IMR-90 (cell line): ENCODE data around the gene NT5M. TPM values are rescaled to one million over a fixed set of nuclear protein-coding genes. Genes with fewer than 3 reads are reported as not detected.

ENCODE experiments used
- ATAC-seq: fragments of 200-7000 bp; cut with Tn5 transposase; 2 replicates; pipeline ENCODE4 v1.9.1; 2020; ENCODE audit warnings: low read depth, mild to moderate bottlenecking, moderate library complexity
- BruUV-seq: library from RNA; stranded (reverse); fragments of 400-500 nt; replicated peaks from 2 replicates; lab custom pipeline; 2021; lab: Mats Ljungman, UMichigan
- CTCF ChIA-PET: fragments of 300-600 bp; formaldehyde crosslinking; extraction: SDS; loops from one replicate; lab custom pipeline; 2021; ENCODE audit warnings: antibody characterized with exemption; lab: Yijun Ruan, JAX
- POLR2A ChIA-PET: fragments of 300-600 bp; sonication (Branson Sonifier 250); formaldehyde crosslinking; loops from one replicate; lab custom pipeline; 2022; ENCODE audit warnings: antibody characterized with exemption; ENCODE audit not compliant: unreplicated experiment; lab: Charles Lee
- DNase-seq: peaks from one replicate; pipeline ENCODE4 v3.0.0; 2013
- H2AFZ ChIP-seq: replicated peaks from 2 replicates; pipeline ENCODE3; 2013; ENCODE audit warnings: low read length, mild to moderate bottlenecking; ENCODE audit not compliant: poor library complexity
- H2AK5ac ChIP-seq: 2 replicates; pipeline ENCODE4 v1.6.1; 2013; ENCODE audit warnings: low read depth, low read length, inconsistent platforms
- H2AK9ac ChIP-seq: replicated peaks from 2 replicates; pipeline ENCODE3; 2013; ENCODE audit warnings: mild to moderate bottlenecking, low read depth, low read length, moderate library complexity; ENCODE audit not compliant: poor library complexity
- H2BK120ac ChIP-seq: 2 replicates; pipeline ENCODE4 v1.6.1; 2013; ENCODE audit warnings: low read depth, low read length, inconsistent platforms
- H2BK15ac ChIP-seq: 3 replicates; pipeline ENCODE4 v1.6.1; 2013; ENCODE audit warnings: low read depth, low read length, inconsistent platforms
- H2BK20ac ChIP-seq: 2 replicates; pipeline ENCODE4 v1.6.1; 2013; ENCODE audit warnings: low read depth, mild to moderate bottlenecking, inconsistent platforms, low read length, moderate library complexity
- H2BK5ac ChIP-seq: 2 replicates; pipeline ENCODE4 v1.6.1; 2013; ENCODE audit warnings: mild to moderate bottlenecking, low read depth, low read length, inconsistent platforms; ENCODE audit not compliant: poor library complexity, severe bottlenecking
- H3K14ac ChIP-seq: replicated peaks from 2 replicates; pipeline ENCODE4 v1.6.1; 2013; ENCODE audit warnings: low read depth, low read length, inconsistent platforms
- H3K18ac ChIP-seq: 2 replicates; pipeline ENCODE4 v1.6.1; 2013; ENCODE audit warnings: low read depth, low read length, control low read depth
- H3K23ac ChIP-seq: 2 replicates; pipeline ENCODE4 v1.6.1; 2013; ENCODE audit warnings: low read depth, low read length, inconsistent platforms
- H3K27ac ChIP-seq: 2 replicates; pipeline ENCODE4 v1.5.1; 2013; ENCODE audit warnings: mild to moderate bottlenecking, control low read depth, low read length; ENCODE audit not compliant: insufficient read depth
- H3K27me3 ChIP-seq: 2 replicates; pipeline ENCODE4 v1.6.1; 2013; ENCODE audit warnings: low read length; ENCODE audit not compliant: control insufficient read depth, insufficient read depth
- H3K36me3 ChIP-seq: 2 replicates; pipeline ENCODE4 v1.6.1; 2013; ENCODE audit warnings: low read length, mixed read lengths; ENCODE audit not compliant: control insufficient read depth, insufficient read depth
- H3K4ac ChIP-seq: 2 replicates; pipeline ENCODE4 v1.6.1; 2013; ENCODE audit warnings: low read depth, low read length, inconsistent platforms
- H3K4me1 ChIP-seq: 2 replicates; pipeline ENCODE4 v1.6.1; 2013; ENCODE audit warnings: low read length, mixed read lengths; ENCODE audit not compliant: control insufficient read depth, insufficient read depth
- H3K4me2 ChIP-seq: 2 replicates; pipeline ENCODE4 v1.6.1; 2013; ENCODE audit warnings: low read depth, mild to moderate bottlenecking, control low read depth, low read length, moderate library complexity
- H3K4me3 ChIP-seq: 2 replicates; pipeline ENCODE4 v1.5.1; 2013; ENCODE audit warnings: low read depth, mild to moderate bottlenecking, control low read depth, low read length, moderate library complexity; ENCODE audit not compliant: insufficient read depth
- H3K56ac ChIP-seq: 2 replicates; pipeline ENCODE4 v1.6.1; 2013; ENCODE audit warnings: low read length, inconsistent platforms; ENCODE audit not compliant: insufficient read depth; ENCODE audit errors: extremely low read depth
- H3K79me1 ChIP-seq, 2 experiments: 2 replicates each; pipeline ENCODE4 v1.6.1; 2013; ENCODE audit warnings: low read length in 2 of 2, inconsistent platforms in 1 of 2, low read depth in 1 of 2
- H3K9ac ChIP-seq: 2 replicates; pipeline ENCODE4 v1.6.1; 2013; ENCODE audit warnings: low read depth, low read length, control low read depth
- H3K9me1 ChIP-seq: 2 replicates; pipeline ENCODE4 v1.6.1; 2013; ENCODE audit warnings: low read length, inconsistent platforms; ENCODE audit not compliant: insufficient read depth
- H3K9me3 ChIP-seq: 2 replicates; pipeline ENCODE4 v1.6.1; 2013; ENCODE audit warnings: low read length; ENCODE audit not compliant: control insufficient read depth, insufficient read depth
- H4K20me1 ChIP-seq: 2 replicates; pipeline ENCODE4 v1.6.1; 2013; ENCODE audit warnings: low read length, inconsistent platforms; ENCODE audit not compliant: insufficient read depth
- H4K5ac ChIP-seq: 2 replicates; pipeline ENCODE4 v1.6.1; 2013; ENCODE audit warnings: mild to moderate bottlenecking, low read depth, low read length, control low read depth
- H4K8ac ChIP-seq, 2 experiments: 2 replicates each; pipeline ENCODE4 v1.6.1; 2013; ENCODE audit warnings: low read depth in 2 of 2, low read length in 2 of 2, control low read depth in 1 of 2, inconsistent platforms in 1 of 2
- H4K91ac ChIP-seq: 2 replicates; pipeline ENCODE4 v1.6.1; 2013; ENCODE audit warnings: low read depth, low read length, inconsistent platforms; ENCODE audit not compliant: insufficient read depth
- BHLHE40 ChIP-seq: fragments of 150-350 bp; IDR thresholded peaks from 2 replicates; pipeline ENCODE4 v1.6.1; 2016; ENCODE audit warnings: mild to moderate bottlenecking, low read depth, low read length
- CEBPB ChIP-seq: IDR thresholded peaks from 2 replicates; pipeline ENCODE4 v1.6.1; 2012; ENCODE audit warnings: low read depth, low read length, improper control_type of control experiment
- MAFK ChIP-seq: IDR thresholded peaks from 2 replicates; pipeline ENCODE4 v1.6.1; 2012; ENCODE audit warnings: low read depth, low read length, improper control_type of control experiment
- MXI1 ChIP-seq: IDR thresholded peaks from 2 replicates; pipeline ENCODE4 v1.6.1; 2012; ENCODE audit warnings: low read depth, mild to moderate bottlenecking, low read length, moderate library complexity, borderline replicate concordance
- POLR2A ChIP-seq: IDR thresholded peaks from 2 replicates; pipeline ENCODE4 v1.6.1; 2012; ENCODE audit warnings: mild to moderate bottlenecking, low read depth, low read length
- RCOR1 ChIP-seq: IDR thresholded peaks from 2 replicates; pipeline ENCODE4 v1.6.1; 2012; ENCODE audit warnings: mild to moderate bottlenecking, low read length, improper control_type of control experiment; ENCODE audit not compliant: insufficient replicate concordance
- RFX5 ChIP-seq: IDR thresholded peaks from 2 replicates; pipeline ENCODE4 v1.8.0; 2012; ENCODE audit warnings: low read depth, mild to moderate bottlenecking, low read length, moderate library complexity
- SMC3 ChIP-seq: fragments of 150-350 bp; IDR thresholded peaks from 2 replicates; pipeline ENCODE4 v1.6.1; 2016; ENCODE audit warnings: low read depth, mild to moderate bottlenecking, antibody characterized with exemption, low read length, moderate library complexity
- WGBS, 2 experiments: methylation state at CpG; one replicate each; pipeline versions ENCODE4 v1.1.5 to v1.1.7; 2013; ENCODE audit warnings: missing lambda C conversion rate in 2 of 2; ENCODE audit not compliant: insufficient read length in 1 of 2; ENCODE audit errors: extremely low coverage in 2 of 2; 5-methylcytosine and 5-hydroxymethylcytosine counted together
- dilution Hi-C: fragments of 300-500 bp; cut with HindIII; formaldehyde crosslinking; loops from one replicate; pipeline ENCODE4 v1.14.3; 2018; ENCODE audit warnings: low sequenced_read_pairs; ENCODE audit not compliant: unreplicated experiment
- in situ Hi-C: fragments of 300-500 bp; cut with MboI; formaldehyde crosslinking; loops from 3 replicates; pipeline ENCODE4 v1.14.3; 2019; ENCODE audit warnings: low sequenced_read_pairs, inconsistent platforms, mixed read lengths
- intact Hi-C: fragments of 100-400 bp; cut with micrococcal nuclease; formaldehyde crosslinking; loops from 2 replicates; pipeline ENCODE4 v1.10.0; 2022
- polyA plus RNA-seq, 3 experiments: library from polyadenylated mRNA; depleted of rRNA; stranded (reverse); fragments of >200 nt; gene quantifications; 2 replicates each; pipeline ENCODE4 v1.2.3, GENCODE V29; 2012; ENCODE audit warnings: low replicate concordance in 1 of 3
- total RNA-seq: library from RNA; depleted of rRNA; stranded (reverse); fragments of >200 nt; gene quantifications from 2 replicates; pipeline ENCODE4 v1.2.3, GENCODE V29; 2012
- TF ChIP-seq, protein P1 (sequence below): fragments of 150-350 bp; IDR thresholded peaks from 2 replicates; pipeline ENCODE4 v1.6.1; 2016; ENCODE audit warnings: low read depth, mild to moderate bottlenecking, low read length, moderate library complexity, borderline replicate concordance
- TF ChIP-seq, protein P2 (sequence below): fragments of 150-350 bp; IDR thresholded peaks from 2 replicates; pipeline ENCODE4 v1.6.1; 2017; ENCODE audit warnings: mild to moderate bottlenecking, antibody characterized with exemption, low read length, low read depth

Gene NT5M
- total and polyA plus RNA-seq, 2 of the 4 experiments (the other 2 are of a cell fraction), result 0.18 to 0.32 TPM

DNA sequence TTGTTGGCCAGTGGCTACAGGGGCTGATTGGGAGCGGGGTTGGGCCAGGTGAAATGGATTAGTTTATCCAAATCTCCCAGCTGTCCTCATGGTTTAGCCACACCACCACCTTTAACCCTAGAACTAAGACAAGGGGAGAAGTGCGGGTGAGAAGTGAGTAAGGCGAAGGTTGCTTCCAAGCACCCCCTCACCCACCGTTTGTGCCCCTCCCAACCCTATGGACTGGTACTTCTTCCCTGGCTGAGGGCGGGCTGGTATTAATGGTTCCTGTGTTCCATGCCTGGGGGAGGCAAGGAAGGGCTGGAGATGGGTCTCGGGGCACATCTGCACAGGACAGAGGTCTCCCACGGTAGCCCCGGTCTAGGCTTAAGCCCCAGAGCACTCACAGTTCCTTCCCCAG lies 25.1 kb downstream of the NT5M start:
- H3K4ac ChIP-seq, result no peak overlapping the region
- no peaks in the 10 kb centered on the region for H3K36me3 ChIP-seq
- no CpG with 5 or more reads among the region's 8 CpGs for WGBS, 2 experiments
- H3K9ac ChIP-seq, result no peak overlapping the region
- H3K23ac ChIP-seq, result no peak overlapping the region
- H3K4me1 ChIP-seq, result no peaks in the 10 kb centered on the region
- no TSS peak for BruUV-seq
- peaks cover 3% of the 10 kb centered on the region for H3K27me3 ChIP-seq
- no peak overlapping the region for H3K18ac ChIP-seq
- DNase-seq (no peak), ATAC-seq (no peak)
- in situ Hi-C loops (no loop called here), dilution Hi-C loops (no loop called here), intact Hi-C loops (no loop called here)
- no peak overlapping the region for H3K56ac ChIP-seq
- no peaks in the 10 kb centered on the region for H4K20me1 ChIP-seq
- H2BK20ac ChIP-seq, result no peak overlapping the region
- H4K91ac ChIP-seq, result no peak overlapping the region
- no peak overlapping the region for H3K4me3 ChIP-seq
- H3K9me1 ChIP-seq, result no peaks in the 10 kb centered on the region
- ChIA-PET CTCF (no interaction called here), POLR2A (no interaction called here)
- no peak overlapping the region for H4K5ac ChIP-seq
- no peak overlapping the region for H4K8ac ChIP-seq
- no peak overlapping the region for H2AFZ ChIP-seq
- H2AK5ac ChIP-seq, result no peak overlapping the region
- no peak overlapping the region for H2BK15ac ChIP-seq
- no peak overlapping the region for H3K27ac ChIP-seq
- H2BK120ac ChIP-seq, result no peak overlapping the region
- H2AK9ac ChIP-seq, result no peak overlapping the region
- H3K14ac ChIP-seq, result no peak overlapping the region
- no peak overlapping the region for H3K4me2 ChIP-seq
- no peaks in the 10 kb centered on the region for H3K79me1 ChIP-seq
- TF ChIP-seq, protein P1, sequence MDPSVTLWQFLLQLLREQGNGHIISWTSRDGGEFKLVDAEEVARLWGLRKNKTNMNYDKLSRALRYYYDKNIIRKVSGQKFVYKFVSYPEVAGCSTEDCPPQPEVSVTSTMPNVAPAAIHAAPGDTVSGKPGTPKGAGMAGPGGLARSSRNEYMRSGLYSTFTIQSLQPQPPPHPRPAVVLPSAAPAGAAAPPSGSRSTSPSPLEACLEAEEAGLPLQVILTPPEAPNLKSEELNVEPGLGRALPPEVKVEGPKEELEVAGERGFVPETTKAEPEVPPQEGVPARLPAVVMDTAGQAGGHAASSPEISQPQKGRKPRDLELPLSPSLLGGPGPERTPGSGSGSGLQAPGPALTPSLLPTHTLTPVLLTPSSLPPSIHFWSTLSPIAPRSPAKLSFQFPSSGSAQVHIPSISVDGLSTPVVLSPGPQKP, result no peak
- TF ChIP-seq MAFK (no peak), SMC3 (no peak), CEBPB (no peak), RCOR1 (no peak), MXI1 (no peak), POLR2A (no peak), BHLHE40 (no peak), RFX5 (no peak)
- TF ChIP-seq, protein P2, sequence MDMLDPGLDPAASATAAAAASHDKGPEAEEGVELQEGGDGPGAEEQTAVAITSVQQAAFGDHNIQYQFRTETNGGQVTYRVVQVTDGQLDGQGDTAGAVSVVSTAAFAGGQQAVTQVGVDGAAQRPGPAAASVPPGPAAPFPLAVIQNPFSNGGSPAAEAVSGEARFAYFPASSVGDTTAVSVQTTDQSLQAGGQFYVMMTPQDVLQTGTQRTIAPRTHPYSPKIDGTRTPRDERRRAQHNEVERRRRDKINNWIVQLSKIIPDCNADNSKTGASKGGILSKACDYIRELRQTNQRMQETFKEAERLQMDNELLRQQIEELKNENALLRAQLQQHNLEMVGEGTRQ, result no peak
- H2BK5ac ChIP-seq, result no peak overlapping the region
- no peaks in the 10 kb centered on the region for H3K9me3 ChIP-seq
